ENCODE results near the gene ITPRID2. TPM values are rescaled to one million over a fixed set of nuclear protein-coding genes. Genes with fewer than 3 reads are reported as not detected.
A peak's percentile ranks its signal among the peaks of the same experiment; 100 is the strongest.

The ITPRID2 gene
- total RNA-seq, 2 donors from 2014 or later, result 224 to 274 TPM

DNA sequence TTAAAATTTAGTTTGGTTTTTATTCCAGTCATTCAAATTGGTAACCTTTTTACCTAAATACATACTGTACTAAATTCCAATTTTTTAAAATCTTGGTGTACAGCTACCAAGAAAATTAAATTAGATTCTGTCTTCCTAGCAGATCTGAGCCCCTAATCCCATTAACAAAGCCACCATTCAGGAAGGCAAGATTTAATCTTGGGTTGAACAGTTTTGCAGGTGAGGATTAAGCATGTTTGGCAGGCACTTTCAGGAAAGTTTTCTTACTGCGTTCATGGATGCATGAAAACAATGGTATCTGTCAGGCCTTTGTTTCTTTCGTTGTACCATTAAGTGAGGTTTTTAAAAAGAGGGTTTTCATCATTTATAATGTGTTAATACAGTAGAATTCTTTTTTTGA is 32.8 kb downstream of the ITPRID2 start:
- peak overlapping the region in 1 of 4 donors; percentile 41 for H3K27ac ChIP-seq
- ATAC-seq (no peak), DNase-seq (no peak)
- peaks cover 32% of the 10 kb centered on the region for H3K4me1 ChIP-seq
- no peak for TF ChIP-seq POLR2A (IDR thresholded peaks at IDR 0.05)
- TF ChIP-seq, protein P1, sequence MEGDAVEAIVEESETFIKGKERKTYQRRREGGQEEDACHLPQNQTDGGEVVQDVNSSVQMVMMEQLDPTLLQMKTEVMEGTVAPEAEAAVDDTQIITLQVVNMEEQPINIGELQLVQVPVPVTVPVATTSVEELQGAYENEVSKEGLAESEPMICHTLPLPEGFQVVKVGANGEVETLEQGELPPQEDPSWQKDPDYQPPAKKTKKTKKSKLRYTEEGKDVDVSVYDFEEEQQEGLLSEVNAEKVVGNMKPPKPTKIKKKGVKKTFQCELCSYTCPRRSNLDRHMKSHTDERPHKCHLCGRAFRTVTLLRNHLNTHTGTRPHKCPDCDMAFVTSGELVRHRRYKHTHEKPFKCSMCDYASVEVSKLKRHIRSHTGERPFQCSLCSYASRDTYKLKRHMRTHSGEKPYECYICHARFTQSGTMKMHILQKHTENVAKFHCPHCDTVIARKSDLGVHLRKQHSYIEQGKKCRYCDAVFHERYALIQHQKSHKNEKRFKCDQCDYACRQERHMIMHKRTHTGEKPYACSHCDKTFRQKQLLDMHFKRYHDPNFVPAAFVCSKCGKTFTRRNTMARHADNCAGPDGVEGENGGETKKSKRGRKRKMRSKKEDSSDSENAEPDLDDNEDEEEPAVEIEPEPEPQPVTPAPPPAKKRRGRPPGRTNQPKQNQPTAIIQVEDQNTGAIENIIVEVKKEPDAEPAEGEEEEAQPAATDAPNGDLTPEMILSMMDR (IDR thresholded peaks at IDR 0.05), result no peak
- H3K9me3 ChIP-seq, result no peaks in the 10 kb centered on the region
- H3K4me3 ChIP-seq, result no peak overlapping the region
- WGBS, 2 donors, result 24 to 32% methylated on average over 2 of the region's 2 CpGs
- intact Hi-C loops (cut with DNase I), result no loop called here
- peaks cover 8 to 26% of the 10 kb centered on the region in 2 donors for H3K36me3 ChIP-seq (replicated peaks in 1 of 2; ENCODE audit: insufficient read depth in 1 of 2, low read depth in 2 of 2)
- H3K27me3 ChIP-seq, result no peaks in the 10 kb centered on the region

DNA sequence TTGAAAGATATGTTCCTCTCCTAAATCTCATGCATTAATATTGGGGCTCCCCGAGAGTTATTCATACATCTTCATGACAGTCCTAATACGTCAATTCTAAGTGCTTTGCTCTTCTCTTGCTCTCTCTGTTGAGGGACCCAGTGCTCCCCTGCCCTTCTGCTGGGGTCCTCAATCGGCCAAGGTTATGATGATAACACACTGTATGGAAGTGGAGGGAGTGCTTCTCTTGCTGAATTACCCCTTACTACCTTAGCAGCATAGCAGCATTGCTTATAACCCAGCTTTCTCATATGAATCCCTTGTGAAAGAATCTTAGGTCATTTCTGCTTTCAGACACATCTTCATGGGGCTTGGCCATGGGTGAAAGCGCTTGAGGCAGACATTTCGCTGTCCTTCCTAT is 43.2 kb downstream of the ITPRID2 start:
- H3K4me1 ChIP-seq, result no peaks in the 10 kb centered on the region
- 69 to 74% methylated on average over 5 of the region's 5 CpGs for WGBS, 2 donors
- DNase-seq, result no peak
- intact Hi-C loops (cut with DNase I), result no loop called here
- H3K36me3 ChIP-seq (replicated peaks in 1 of 2; ENCODE audit: insufficient read depth in 1 of 2, low read depth in 2 of 2), result peaks cover 2% of the 10 kb centered on the region in 2 donors
- no peak for TF ChIP-seq POLR2A (IDR thresholded peaks at IDR 0.05)
- TF ChIP-seq, protein P1 (IDR thresholded peaks at IDR 0.05), result no peak
- no peaks in the 10 kb centered on the region for H3K27me3 ChIP-seq
- H3K4me3 ChIP-seq, result no peak overlapping the region
- H3K9me3 ChIP-seq, result no peaks in the 10 kb centered on the region
- H3K27ac ChIP-seq, result no peak overlapping the region
- ATAC-seq, result no peak

DNA sequence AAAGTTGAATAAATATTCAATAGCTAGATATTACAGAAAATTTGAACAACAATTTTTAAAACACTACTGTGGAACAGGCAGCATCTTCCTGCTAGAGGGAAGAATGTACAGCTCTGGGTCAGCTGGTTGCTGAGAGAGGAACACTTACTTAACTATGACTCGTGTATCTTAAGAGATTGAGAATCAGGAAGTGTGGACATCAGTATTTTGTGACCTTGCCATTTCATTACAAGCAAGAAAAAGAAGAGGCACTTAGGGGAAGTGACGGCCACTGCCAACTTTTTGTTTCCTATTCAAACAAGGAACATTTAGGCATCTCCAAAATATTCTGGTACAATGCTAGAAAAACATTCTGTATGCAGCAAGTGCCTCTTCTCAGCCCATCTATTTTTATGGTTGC is 45.9 kb downstream of the ITPRID2 start:
- DNase-seq, result peak in 1 of 4 donors; percentile 32
- no peaks in the 10 kb centered on the region for H3K36me3 ChIP-seq (replicated peaks in 1 of 2; ENCODE audit: insufficient read depth in 1 of 2, low read depth in 2 of 2)
- intact Hi-C loops (cut with DNase I), result no loop called here

GRCh38 chr2:181943411-181944124 is 52.0 kb downstream of the ITPRID2 start:
- ATAC-seq, result no peak
- no peak for DNase-seq
- Histone ChIP-seq H3K4me3 (no peak overlapping the region), H3K27ac (no peak overlapping the region), H3K4me1 (peaks cover 12% of the 10 kb centered on the region), H3K36me3 (replicated peaks in 1 of 2; ENCODE audit: insufficient read depth in 1 of 2, low read depth in 2 of 2) (no peaks in the 10 kb centered on the region), H3K27me3 (no peaks in the 10 kb centered on the region), H3K9me3 (no peaks in the 10 kb centered on the region)
- 22 to 24% methylated on average over 2 of the region's 2 CpGs for WGBS, 2 donors
- intact Hi-C loops (cut with DNase I), result no loop called here
- TF ChIP-seq, protein P1 (IDR thresholded peaks at IDR 0.05), result no peak
- TF ChIP-seq POLR2A (IDR thresholded peaks at IDR 0.05), result no peak

More for the DNA sequence above, 45.9 kb downstream of the ITPRID2 start:
- Histone ChIP-seq H3K27ac (no peak overlapping the region), H3K4me3 (no peak overlapping the region), H3K4me1 (no peaks in the 10 kb centered on the region), H3K27me3 (no peaks in the 10 kb centered on the region), H3K9me3 (no peaks in the 10 kb centered on the region)
- TF ChIP-seq, protein P1 (IDR thresholded peaks at IDR 0.05), result no peak
- TF ChIP-seq POLR2A (IDR thresholded peaks at IDR 0.05), result no peak
- WGBS, 2 donors, result 14 to 21% methylated on average over 2 of the region's 2 CpGs
- peak; percentile 42 for ATAC-seq

Measured in body of pancreas (tissue), 4 donors.